SIG-M5 treated with dmso at 0.1 percent for 504 hours (cell line): ENCODE measurements around the gene NEB.
"Not testable (repeated sequence)": the region's sequence is repeated elsewhere in the genome, so short reads cannot be mapped to it uniquely, and the experiment has no call there.

Source experiments
- DNase-seq: peaks from one replicate; lab custom pipeline; 2025; ENCODE audit not compliant: unreplicated experiment; lab: John Stamatoyannopoulos, UW

The NEB gene

GRCh38 chr2:151704480-151704961, 29.8 kb downstream of the NEB start:
- DNase-seq = not testable (repeated sequence)

DNA sequence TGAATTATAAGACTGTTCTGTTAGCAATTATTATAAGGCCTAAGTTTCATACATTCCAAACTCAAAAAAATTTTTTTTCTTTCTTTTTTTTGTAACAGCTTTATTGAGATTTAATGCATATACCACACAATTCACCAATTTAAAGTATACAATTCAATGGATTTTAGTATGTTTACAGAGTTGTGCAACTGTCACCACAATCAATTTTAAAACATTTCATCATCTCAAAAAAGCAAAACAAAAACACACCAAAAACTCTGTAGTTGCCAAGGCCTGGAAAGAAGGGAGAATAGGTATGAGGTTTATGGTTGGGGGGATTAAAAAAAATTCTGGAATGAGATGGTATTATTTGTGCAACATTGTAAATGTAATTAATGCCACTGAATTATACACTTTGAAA, 36.1 kb downstream of the NEB start:
- not testable (repeated sequence) for DNase-seq

GRCh38 chr2:151695778-151696177, 38.5 kb downstream of the NEB start:
- no peak for DNase-seq

DNA sequence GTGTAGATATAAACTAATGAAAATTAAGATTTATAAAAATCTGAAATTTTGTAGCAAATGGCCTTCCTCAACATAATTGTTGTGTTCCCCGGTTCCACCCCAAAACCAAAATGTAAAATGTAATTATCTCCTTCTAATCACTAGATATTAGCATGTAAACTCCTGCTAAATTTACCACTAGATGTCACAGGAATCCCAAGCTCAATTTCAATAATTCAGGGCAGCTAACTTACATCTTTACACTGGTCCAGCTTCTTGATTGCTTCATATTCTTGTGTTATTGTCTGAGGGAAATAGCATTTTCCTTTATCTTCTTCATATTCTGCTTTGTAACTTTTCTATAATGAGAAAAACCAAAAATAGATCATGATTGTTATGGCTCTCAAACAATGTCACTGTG, 42.6 kb downstream of the NEB start:
- no peak for DNase-seq

DNA sequence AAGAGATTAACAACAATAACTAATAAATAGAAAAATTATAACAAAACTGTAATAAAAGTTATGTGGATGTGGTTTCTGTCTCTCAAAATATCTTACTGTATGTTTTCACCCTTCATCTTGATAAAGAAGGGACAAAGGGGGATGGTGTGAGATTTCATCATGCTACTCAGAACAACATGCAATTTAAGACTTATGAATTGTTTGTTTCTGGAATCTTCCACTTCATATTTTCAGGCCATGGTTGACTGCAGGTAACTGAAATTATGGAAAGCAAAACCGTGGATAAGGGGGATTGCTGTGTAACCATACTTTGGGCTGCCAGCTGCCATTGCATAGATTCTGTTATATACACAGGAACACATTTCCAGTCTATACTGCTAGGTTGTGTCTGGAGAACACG, 45.6 kb downstream of the NEB start:
- DNase-seq = no peak

- no peak for DNase-seq
These were observed 51.7 kb downstream of the NEB start for GRCh38 chr2:151682459-151683003.

DNA sequence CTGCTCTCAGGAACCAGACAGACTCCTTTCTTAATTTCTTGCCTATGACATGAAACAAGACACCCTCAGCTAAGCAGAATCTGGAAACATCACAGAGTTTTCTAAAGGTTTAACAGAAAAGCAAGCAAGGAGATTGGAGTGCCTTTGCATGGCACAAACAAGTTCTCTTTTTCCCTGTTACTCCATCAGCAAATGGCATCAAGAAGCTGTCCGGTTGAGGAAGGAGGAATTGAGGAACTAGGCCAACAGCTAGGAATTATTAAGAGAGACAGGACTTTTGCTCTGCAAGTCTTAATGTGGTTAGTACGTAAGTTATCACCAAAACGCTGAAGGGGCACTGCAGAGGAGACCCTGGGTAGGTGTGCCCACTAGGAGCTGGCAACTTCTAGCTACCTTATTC, 53.2 kb downstream of the NEB start:
- no peak for DNase-seq

GRCh38 chr2:151679994-151680393, 54.3 kb downstream of the NEB start:
- no peak for DNase-seq

DNA sequence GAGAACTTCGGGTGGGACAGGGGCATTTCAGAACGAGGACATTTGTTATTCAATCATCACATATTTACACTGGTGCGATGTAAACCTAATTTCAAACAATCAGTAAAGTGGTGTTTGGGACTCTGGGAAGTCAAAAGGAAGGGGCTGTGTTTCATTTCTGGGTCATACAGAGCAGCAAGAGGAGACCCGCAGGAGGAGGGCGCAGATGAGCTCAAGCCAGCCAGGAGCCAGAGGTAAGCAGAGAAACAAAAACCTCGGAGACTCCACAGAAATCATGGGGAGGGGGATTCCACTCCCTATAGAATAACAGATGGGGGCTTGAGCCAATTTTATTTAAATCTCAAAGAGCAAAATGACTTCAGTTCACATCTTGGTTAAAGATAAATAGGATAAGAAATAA, 55.4 kb downstream of the NEB start:
- no peak for DNase-seq

DNA sequence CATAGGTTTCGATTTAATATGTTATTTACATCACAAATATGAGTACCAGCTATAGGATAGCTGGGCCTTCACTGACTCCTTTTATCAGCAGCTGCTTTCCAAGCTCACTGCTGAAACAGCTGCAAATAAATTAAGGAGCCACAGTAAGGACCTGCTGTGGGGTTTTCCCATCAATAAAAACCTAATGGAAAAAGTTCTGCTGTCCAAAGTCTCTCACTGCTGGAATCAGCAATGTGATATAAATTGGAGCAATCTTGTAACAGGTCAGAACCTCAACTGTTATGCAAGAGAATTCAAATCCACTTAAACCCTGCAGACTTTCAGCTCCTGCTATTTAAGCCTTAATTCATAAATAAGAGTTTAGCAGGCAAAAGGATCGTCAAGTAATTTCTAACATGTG, 61.3 kb downstream of the NEB start:
- no peak for DNase-seq

GRCh38 chr2:151672277-151672676, 62.0 kb downstream of the NEB start:
- DNase-seq = no peak

DNA sequence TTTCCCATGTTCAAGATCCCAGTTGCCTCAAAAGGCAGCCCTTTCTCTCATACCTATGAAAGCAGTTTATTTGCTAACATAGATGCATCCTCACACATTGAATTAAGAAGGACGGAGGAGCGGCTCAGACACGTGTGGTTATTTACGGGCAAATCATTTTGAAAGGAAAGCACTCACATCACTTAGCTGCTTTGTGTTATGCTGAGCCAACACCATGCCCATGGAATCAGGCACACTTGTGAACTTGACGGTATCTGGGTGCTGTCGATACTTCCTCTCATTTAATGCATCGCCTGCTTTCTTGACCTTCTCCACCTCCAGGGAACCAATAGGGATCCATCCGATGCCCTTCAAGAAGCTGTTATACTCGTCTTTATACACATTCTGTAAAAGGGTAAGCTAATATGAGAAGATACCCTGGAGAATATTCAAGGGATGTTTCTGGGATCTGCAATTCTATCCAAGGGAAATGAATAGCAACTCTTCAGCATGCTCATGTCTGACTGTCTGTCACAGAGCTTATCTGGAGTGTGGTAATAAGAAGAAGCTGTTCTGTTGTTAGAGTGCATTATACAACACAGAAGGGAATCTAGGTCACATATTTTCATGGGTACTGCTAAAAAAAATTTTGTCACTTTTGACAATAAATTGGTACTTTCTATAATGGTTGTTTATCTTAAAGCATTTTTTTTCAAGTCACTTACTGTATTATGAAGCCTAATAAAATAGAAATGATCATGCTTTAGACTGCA, 63.3 kb downstream of the NEB start:
- no peak for DNase-seq

- no peak for DNase-seq
These were observed 63.9 kb downstream of the NEB start for GRCh38 chr2:151670346-151670745.

GRCh38 chr2:151669585-151670081, 64.6 kb downstream of the NEB start:
- no peak for DNase-seq

DNA sequence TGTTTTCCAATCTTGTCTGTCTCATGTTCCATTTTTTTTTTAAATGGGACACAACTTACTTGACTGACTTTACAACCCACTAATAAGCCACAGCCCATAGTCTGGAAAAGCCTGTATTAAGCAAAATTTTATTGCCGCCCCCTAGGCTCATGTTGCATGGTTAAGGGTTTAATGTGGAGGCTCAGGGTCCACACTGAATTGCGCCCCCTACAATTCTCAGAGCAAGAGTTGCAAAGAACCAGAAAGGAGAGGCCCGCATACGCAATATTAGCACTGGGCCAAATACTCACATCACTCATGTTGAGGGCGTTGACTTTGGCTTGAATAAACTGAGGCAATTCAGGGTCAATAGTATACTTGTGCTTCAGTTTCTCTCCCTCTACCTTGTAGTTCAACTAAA, 65.5 kb downstream of the NEB start:
- DNase-seq = no peak

- no peak for DNase-seq
These were observed 68.3 kb downstream of the NEB start for GRCh38 chr2:151665959-151666358.

DNA sequence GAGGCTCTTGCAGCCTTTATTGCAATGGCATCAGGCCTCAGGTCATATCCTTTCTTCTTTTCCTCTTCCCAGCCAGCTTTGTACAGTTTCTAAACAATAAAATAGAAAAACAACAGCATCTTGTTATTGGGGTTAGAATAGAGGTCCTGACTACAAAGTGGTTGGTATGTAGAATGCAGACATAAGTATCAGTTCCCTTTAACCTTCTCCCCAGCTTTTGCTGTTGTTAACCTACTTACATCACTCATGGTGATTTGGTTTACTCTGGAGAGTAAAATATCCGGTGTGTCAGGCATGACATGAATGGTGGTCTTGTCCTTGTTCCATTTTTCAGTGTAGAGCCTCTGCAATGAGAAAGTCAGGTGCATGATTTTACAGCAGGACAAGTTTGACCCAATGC, 69.8 kb downstream of the NEB start:
- no peak for DNase-seq

DNA sequence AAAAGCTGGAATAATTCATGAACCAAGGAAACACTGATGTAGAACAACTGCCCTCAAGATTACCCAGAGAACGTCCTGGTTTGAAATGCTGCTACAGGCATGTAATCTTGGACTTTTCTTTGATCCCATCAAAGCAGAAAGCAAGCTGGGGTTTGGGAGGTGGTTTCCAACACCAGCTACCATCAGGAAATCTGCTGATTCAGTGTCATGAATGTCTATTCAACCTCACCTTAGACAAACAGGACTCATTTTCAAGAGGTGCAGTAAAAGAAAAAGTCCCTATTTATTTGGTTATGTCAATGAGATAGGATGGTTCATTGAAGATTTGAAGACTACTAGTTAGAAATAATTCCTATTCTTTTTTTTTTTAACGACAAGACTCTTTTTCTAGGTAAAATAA, 72.7 kb downstream of the NEB start:
- no peak for DNase-seq

DNA sequence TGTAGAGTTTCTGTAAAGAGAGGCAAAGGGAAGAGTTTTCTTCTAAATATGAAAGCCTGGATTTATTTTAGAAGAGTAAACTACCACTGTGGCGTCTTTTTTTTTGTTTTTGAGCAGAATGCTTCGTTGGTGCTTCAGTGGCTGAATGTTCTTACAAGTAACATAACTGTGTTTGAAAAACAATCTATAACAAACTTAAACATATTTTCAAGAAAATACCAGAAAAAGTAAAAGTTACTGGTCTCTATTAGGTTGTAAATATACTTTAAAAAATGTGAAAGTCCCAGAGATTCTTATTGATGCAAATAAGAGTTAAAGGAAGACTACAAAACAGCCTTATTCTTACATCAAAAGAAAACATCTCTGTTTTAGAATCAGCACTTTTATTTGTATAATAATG, 76.2 kb downstream of the NEB start:
- no peak for DNase-seq

DNA sequence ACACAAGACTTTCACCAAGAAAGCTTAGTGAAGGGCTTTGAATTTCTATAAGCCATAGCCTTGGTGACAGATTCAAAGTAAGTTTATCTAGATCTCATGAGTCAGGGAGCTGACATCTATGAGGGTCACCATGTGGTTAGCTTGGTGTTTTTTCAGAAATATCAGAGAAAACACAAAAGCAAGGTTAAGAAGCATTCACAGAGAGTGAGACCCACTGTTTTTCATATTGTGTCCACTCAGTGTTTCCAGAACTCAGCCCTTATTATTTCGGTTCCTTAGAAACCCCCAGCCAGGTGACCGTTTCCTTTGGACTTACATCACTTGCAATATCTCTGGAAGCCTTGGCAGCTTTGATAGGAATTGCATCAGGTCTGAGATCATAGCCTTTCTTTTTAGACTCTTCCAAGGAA, 76.6 kb downstream of the NEB start:
- no peak for DNase-seq

DNA sequence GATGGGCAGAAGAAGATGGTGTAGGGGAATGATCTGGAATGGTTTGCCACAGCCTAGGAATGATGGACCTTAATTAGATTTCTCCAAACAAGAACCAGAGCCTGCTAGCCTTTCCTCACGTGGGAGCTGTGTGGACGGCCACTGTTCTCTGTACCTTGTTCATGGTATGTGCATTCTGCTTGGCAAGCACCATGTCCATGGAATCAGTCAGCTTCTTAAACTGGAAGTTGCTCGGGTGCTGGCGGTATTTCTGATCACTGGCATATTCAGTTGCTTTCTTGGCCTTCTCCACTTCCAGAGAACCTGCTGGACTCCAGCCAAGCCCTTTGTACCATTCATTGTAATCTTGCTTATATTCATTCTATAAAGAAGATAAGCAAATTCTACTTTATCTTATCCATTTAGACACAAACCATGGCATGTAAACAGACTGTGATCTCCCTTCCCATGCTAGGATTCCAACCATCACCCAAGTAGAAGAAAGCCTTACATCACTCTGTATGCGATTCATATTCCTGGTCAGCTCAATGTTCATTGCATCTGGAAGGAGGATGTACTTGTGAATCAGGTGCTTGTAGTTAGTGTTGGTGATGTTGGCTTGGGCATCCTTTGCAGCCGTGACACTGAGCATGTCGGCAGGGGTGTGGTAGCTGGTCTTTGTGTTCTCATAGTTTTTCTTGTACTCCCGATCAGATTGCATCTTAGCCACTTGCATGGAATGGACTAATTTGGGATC, 78.4 kb downstream of the NEB start:
- no peak for DNase-seq

GRCh38 chr2:151654891-151655290, 79.4 kb downstream of the NEB start:
- no peak for DNase-seq
